IMR-90 (cell line): ENCODE results near the gene RHOH.

Experiments used
- CTCF ChIP-seq: conservative IDR thresholded peaks from 2 replicates; pipeline ENCODE4 v1.5.1; 2012; ENCODE audit warnings: mild to moderate bottlenecking, low read depth, low read length, improper control_type of control experiment
- MAFK ChIP-seq: IDR thresholded peaks from 2 replicates; pipeline ENCODE4 v1.6.1; 2012; ENCODE audit warnings: low read depth, low read length, improper control_type of control experiment
- MXI1 ChIP-seq: IDR thresholded peaks from 2 replicates; pipeline ENCODE4 v1.6.1; 2012; ENCODE audit warnings: low read depth, mild to moderate bottlenecking, low read length, moderate library complexity, borderline replicate concordance

- TF ChIP-seq CTCF (no peak), MXI1 (no peak), MAFK (no peak)
Observed at GRCh38 chr4:40195182-40196177, 1.4 kb upstream of the RHOH start.
